Ascending aorta (tissue), 2 donors: Measurements from ENCODE around the gene DKC1. TPM values are rescaled to one million over a fixed set of nuclear protein-coding genes. Genes with fewer than 3 reads are reported as not detected.
"Not testable (repeated sequence)": the region's sequence is repeated elsewhere in the genome, so short reads cannot be mapped to it uniquely, and the experiment has no call there.

Experiments
- DNase-seq, 2 donors: peaks; one replicate each; pipeline ENCODE4 v3.0.0-alpha.2; 2019; ENCODE audit warnings: low spot score in 2 of 2
- H3K27ac ChIP-seq, 2 donors: fragments of 200-600 bp; sonication (generic); one replicate each; pipeline ENCODE4 v1.5.1; 2016 to 2017; ENCODE audit warnings: mild to moderate bottlenecking in 1 of 2
- H3K27me3 ChIP-seq: fragments of 200-600 bp; sonication (generic); one replicate; pipeline ENCODE4 v1.5.1; 2017
- H3K36me3 ChIP-seq, 2 donors: fragments of 200-600 bp; sonication (generic); one replicate each; pipeline ENCODE4 v1.5.1; 2016
- H3K4me1 ChIP-seq, 2 donors: fragments of 200-600 bp; sonication (generic); one replicate each; pipeline ENCODE4 v1.5.1; 2016 to 2017; ENCODE audit warnings: mild to moderate bottlenecking in 1 of 2
- H3K4me3 ChIP-seq, 2 donors: fragments of 200-600 bp; sonication (generic); one replicate each; pipeline ENCODE4 v1.5.1; 2016 to 2017; ENCODE audit warnings: mild to moderate bottlenecking in 1 of 2
- H3K9me3 ChIP-seq, 2 donors: fragments of 200-600 bp; sonication (generic); one replicate each; pipeline ENCODE4 v1.5.1; 2016
- CTCF ChIP-seq, 3 experiments: fragments of 200-600 bp in 2 of 3; fragments of 450-650 bp in 1 of 3; sonication (generic) in 2 of 3; IDR thresholded peaks; one replicate each; pipeline ENCODE4 v1.5.1; 2016 to 2019; ENCODE audit warnings: antibody characterized with exemption in 3 of 3, mild to moderate bottlenecking in 1 of 3, moderate library complexity in 1 of 3
- intact Hi-C: fragments of 100-400 bp; cut with DNase I; formaldehyde crosslinking; loops from one replicate; pipeline ENCODE4 v1.15.1; 2023
- total RNA-seq: library from RNA; depleted of rRNA; stranded (reverse); fragments of >200 nt; gene quantifications from one replicate; pipeline ENCODE4 v1.1.0, GENCODE V29; 2016

DKC1 gene
- total RNA-seq, 1 donor from 2014 or later, result 3.4 TPM

GRCh38 chrX:154809939-154810665, 47.4 kb downstream of the DKC1 start:
- H3K36me3 ChIP-seq, result no peaks in the 10 kb centered on the region
- H3K9me3 ChIP-seq, result no peaks in the 10 kb centered on the region
- no peaks in the 10 kb centered on the region for H3K27me3 ChIP-seq
- no peak overlapping the region for H3K27ac ChIP-seq
- DNase-seq, result no peak
- H3K4me3 ChIP-seq, result no peak overlapping the region
- intact Hi-C loops, result no loop called here
- no peaks in the 10 kb centered on the region for H3K4me1 ChIP-seq
- no peak for TF ChIP-seq CTCF (IDR thresholded peaks at IDR 0.05)

GRCh38 chrX:154812341-154813101, 49.9 kb downstream of the DKC1 start:
- Histone ChIP-seq H3K4me1 (no peaks in the 10 kb centered on the region), H3K4me3 (no peak overlapping the region), H3K9me3 (no peaks in the 10 kb centered on the region), H3K27me3 (no peaks in the 10 kb centered on the region), H3K36me3 (no peaks in the 10 kb centered on the region), H3K27ac (no peak overlapping the region)
- intact Hi-C loops, result no loop called here
- no peak for TF ChIP-seq CTCF (IDR thresholded peaks at IDR 0.05)
- DNase-seq, result no peak

GRCh38 chrX:154813801-154814200, 51.1 kb downstream of the DKC1 start:
- no peak for DNase-seq
- TF ChIP-seq CTCF (IDR thresholded peaks at IDR 0.05), result no peak
- Histone ChIP-seq H3K9me3 (no peaks in the 10 kb centered on the region), H3K4me1 (no peaks in the 10 kb centered on the region), H3K4me3 (no peak overlapping the region), H3K36me3 (no peaks in the 10 kb centered on the region), H3K27me3 (no peaks in the 10 kb centered on the region), H3K27ac (no peak overlapping the region)
- intact Hi-C loops, result no loop called here

GRCh38 chrX:154815274-154815818, 52.7 kb downstream of the DKC1 start:
- no peak for TF ChIP-seq CTCF (IDR thresholded peaks at IDR 0.05)
- intact Hi-C loops, result no loop called here
- Histone ChIP-seq H3K4me3 (no peak overlapping the region), H3K4me1 (no peaks in the 10 kb centered on the region), H3K27ac (no peak overlapping the region), H3K27me3 (no peaks in the 10 kb centered on the region), H3K9me3 (no peaks in the 10 kb centered on the region), H3K36me3 (no peaks in the 10 kb centered on the region)
- no peak for DNase-seq

GRCh38 chrX:154816326-154816898, 53.7 kb downstream of the DKC1 start:
- intact Hi-C loops, H3K36me3 ChIP-seq, DNase-seq, H3K4me1 ChIP-seq, H3K4me3 ChIP-seq, H3K27me3 ChIP-seq, H3K9me3 ChIP-seq, H3K27ac ChIP-seq: not testable (repeated sequence)

- not testable (repeated sequence) for DNase-seq
Observed at GRCh38 chrX:154817048-154817618, 54.5 kb downstream of the DKC1 start.

More at GRCh38 chrX:154817048-154817618, 54.5 kb downstream of the DKC1 start:
- H3K9me3 ChIP-seq, intact Hi-C loops, H3K27ac ChIP-seq, H3K4me3 ChIP-seq, H3K27me3 ChIP-seq, H3K4me1 ChIP-seq, H3K36me3 ChIP-seq: not testable (repeated sequence)
